Smooth muscle cell of trachea (primary cell): ENCODE data around the gene MAP3K20. TPM values are rescaled to one million over a fixed set of nuclear protein-coding genes. Genes with fewer than 3 reads are reported as not detected.

Source experiments
- total RNA-seq: library from RNA; depleted of rRNA; stranded (reverse); fragments of >200 nt; gene quantifications from 2 replicates; pipeline ENCODE4 v1.2.1, GENCODE V29; 2014

Gene MAP3K20
- 88.3 and 97.6 TPM in 2 replicates for total RNA-seq

GRCh38 chr2:173075781-173076580 is at the start of gene MAP3K20:
Gene MAP3K20, plus strand, starts transcription at chr2:173075846. Its CDS starts 15,186 bp downstream, at chr2:173091032.

